PC-9 (cell line): ENCODE results near the gene RENBP.

ENCODE experiments used
- EZH2 ChIP-seq: fragments of 200-600 bp; sonication (generic); IDR thresholded peaks from 2 replicates; pipeline ENCODE4 v1.8.0; 2017; ENCODE audit warnings: antibody characterized with exemption, low read depth
- TF ChIP-seq, protein P1 (sequence below): fragments of 200-600 bp; sonication (generic); conservative IDR thresholded peaks from 2 replicates; pipeline ENCODE4 v1.6.1; 2017; ENCODE audit warnings: mixed run types, antibody characterized with exemption, mild to moderate bottlenecking, moderate library complexity

DNA sequence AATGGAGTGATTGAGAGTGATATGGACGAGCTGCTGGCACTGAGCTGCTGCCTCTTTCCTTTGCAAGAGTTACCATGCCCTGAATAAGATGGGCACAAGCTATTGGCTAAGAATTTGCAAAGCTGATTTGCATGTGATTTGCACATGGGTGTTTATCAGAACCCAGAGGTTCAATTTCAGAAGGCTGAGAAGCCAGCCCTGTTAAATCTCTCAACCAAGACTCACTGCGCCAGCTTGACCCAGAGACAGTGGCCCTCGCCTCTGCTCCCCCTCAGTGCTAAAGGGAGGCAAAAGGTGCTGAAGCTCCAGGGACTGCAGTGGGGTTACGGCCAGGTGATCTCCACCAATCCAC is 19.1 kb downstream of the RENBP start:
- no peak for TF ChIP-seq EZH2
- TF ChIP-seq, protein P1, sequence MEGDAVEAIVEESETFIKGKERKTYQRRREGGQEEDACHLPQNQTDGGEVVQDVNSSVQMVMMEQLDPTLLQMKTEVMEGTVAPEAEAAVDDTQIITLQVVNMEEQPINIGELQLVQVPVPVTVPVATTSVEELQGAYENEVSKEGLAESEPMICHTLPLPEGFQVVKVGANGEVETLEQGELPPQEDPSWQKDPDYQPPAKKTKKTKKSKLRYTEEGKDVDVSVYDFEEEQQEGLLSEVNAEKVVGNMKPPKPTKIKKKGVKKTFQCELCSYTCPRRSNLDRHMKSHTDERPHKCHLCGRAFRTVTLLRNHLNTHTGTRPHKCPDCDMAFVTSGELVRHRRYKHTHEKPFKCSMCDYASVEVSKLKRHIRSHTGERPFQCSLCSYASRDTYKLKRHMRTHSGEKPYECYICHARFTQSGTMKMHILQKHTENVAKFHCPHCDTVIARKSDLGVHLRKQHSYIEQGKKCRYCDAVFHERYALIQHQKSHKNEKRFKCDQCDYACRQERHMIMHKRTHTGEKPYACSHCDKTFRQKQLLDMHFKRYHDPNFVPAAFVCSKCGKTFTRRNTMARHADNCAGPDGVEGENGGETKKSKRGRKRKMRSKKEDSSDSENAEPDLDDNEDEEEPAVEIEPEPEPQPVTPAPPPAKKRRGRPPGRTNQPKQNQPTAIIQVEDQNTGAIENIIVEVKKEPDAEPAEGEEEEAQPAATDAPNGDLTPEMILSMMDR: no peak
